HuH-7.5 (cell line): Measurements from ENCODE around the gene SETD3.

Experiments
- DNase-seq: peaks from one replicate; pipeline ENCODE4 v3.0.0; 2011; ENCODE audit warnings: low spot score

SETD3 gene

GRCh38 chr14:99422228-99423010, 58.2 kb downstream of the SETD3 start:
- DNase-seq, result no peak

GRCh38 chr14:99420711-99421110, 59.9 kb downstream of the SETD3 start:
- no peak for DNase-seq

- no peak for DNase-seq
Observed at GRCh38 chr14:99419905-99420304, 60.8 kb downstream of the SETD3 start.

GRCh38 chr14:99418242-99418641, 62.4 kb downstream of the SETD3 start:
- no peak for DNase-seq

GRCh38 chr14:99416909-99417308, 63.8 kb downstream of the SETD3 start:
- DNase-seq, result no peak

- peak; percentile 44 for DNase-seq
Observed at GRCh38 chr14:99415496-99416281, 65.0 kb downstream of the SETD3 start.

GRCh38 chr14:99413911-99414310, 66.7 kb downstream of the SETD3 start:
- no peak for DNase-seq

GRCh38 chr14:99413172-99413571, 67.5 kb downstream of the SETD3 start:
- no peak for DNase-seq

- DNase-seq, result no peak
Observed at GRCh38 chr14:99412117-99413061, 68.3 kb downstream of the SETD3 start.

- DNase-seq, result no peak
Observed at GRCh38 chr14:99410019-99410418, 70.6 kb downstream of the SETD3 start.

- no peak for DNase-seq
Observed at GRCh38 chr14:99408971-99409289, 71.7 kb downstream of the SETD3 start.

GRCh38 chr14:99408286-99408970, 72.2 kb downstream of the SETD3 start:
- DNase-seq, result no peak

GRCh38 chr14:99407416-99407815, 73.2 kb downstream of the SETD3 start:
- no peak for DNase-seq

- no peak for DNase-seq
Observed at GRCh38 chr14:99402950-99403349, 77.7 kb downstream of the SETD3 start.

- no peak for DNase-seq
Observed at GRCh38 chr14:99402285-99402648, 78.4 kb downstream of the SETD3 start.

GRCh38 chr14:99401621-99402284, 78.9 kb downstream of the SETD3 start:
- no peak for DNase-seq

GRCh38 chr14:99401211-99401610, 79.4 kb downstream of the SETD3 start:
- no peak for DNase-seq

- DNase-seq, result no peak
Observed at GRCh38 chr14:99397698-99398097, 83.0 kb downstream of the SETD3 start.

- DNase-seq, result no peak
Observed at GRCh38 chr14:99395909-99396530, 84.6 kb downstream of the SETD3 start.

- DNase-seq, result no peak
Observed at GRCh38 chr14:99394602-99395156, 86.0 kb downstream of the SETD3 start.
